KOPT-K1 (cell line): ENCODE results near the gene KCTD16.

ENCODE experiments used
- H3K27ac ChIP-seq: fragments of 200-600 bp; sonication (generic); 2 replicates; pipeline ENCODE4 v1.5.1; 2016; ENCODE audit warnings: antibody characterized with exemption, mild to moderate bottlenecking, low read depth, low read length; ENCODE audit not compliant: poor library complexity, severe bottlenecking
- H3K36me3 ChIP-seq: fragments of 200-600 bp; sonication (generic); 2 replicates; pipeline ENCODE4 v1.5.1; 2017; ENCODE audit warnings: antibody characterized with exemption, mild to moderate bottlenecking, low read length, moderate library complexity; ENCODE audit not compliant: insufficient read depth
- H3K9me3 ChIP-seq: fragments of 200-600 bp; sonication (generic); 2 replicates; pipeline ENCODE4 v1.5.1; 2017; ENCODE audit warnings: antibody characterized with exemption, low read length, mild to moderate bottlenecking; ENCODE audit not compliant: insufficient read depth, poor library complexity, severe bottlenecking

KCTD16 gene

GRCh38 chr5:144142139-144142823 is 28.4 kb upstream of the KCTD16 start:
- H3K9me3 ChIP-seq = no peaks in the 10 kb centered on the region
- no peaks in the 10 kb centered on the region for H3K36me3 ChIP-seq

DNA sequence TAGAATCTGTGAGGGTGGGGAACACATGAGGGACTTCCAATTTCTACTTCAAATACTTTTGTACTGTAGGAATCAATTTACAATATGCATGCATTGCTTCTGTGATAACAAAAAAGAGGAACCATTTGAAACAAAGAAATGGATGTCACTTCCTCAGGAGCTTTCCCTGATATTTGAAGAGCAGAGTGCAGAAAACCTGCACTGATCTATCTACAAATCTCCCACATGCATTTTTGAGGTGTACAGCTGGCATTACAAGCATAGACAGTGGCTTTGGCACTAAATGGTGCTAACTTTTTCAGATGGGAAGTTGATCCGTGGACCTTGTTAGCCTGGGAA is 27.9 kb upstream of the KCTD16 start:
- H3K9me3 ChIP-seq = no peaks in the 10 kb centered on the region
- H3K27ac ChIP-seq = no peak overlapping the region
- no peaks in the 10 kb centered on the region for H3K36me3 ChIP-seq

More at GRCh38 chr5:144142139-144142823, 28.4 kb upstream of the KCTD16 start:
- no peak overlapping the region for H3K27ac ChIP-seq

DNA sequence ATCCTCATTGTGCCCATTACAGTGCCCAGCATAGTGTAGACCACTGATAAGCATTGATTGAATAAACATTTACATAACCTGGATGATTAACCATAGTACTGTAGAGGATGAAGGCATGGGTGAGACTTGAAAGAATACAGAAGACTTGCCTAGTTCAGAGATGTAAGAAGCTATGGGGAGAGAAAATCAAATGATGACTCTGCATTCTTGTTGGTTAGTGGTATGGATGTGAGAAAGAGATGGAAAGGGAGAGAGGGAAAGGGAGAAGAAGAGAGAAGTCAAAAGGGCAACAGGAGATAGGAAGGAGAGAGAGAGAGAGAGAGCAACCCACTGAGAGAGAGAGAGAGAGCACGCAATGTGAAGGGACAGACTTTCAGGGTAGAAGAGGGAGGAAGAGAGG is 27.0 kb upstream of the KCTD16 start:
- H3K27ac ChIP-seq = no peak overlapping the region
- H3K36me3 ChIP-seq = no peaks in the 10 kb centered on the region
- H3K9me3 ChIP-seq = no peaks in the 10 kb centered on the region

- Histone ChIP-seq H3K9me3 (no peaks in the 10 kb centered on the region), H3K36me3 (no peaks in the 10 kb centered on the region), H3K27ac (no peak overlapping the region)
Measured at GRCh38 chr5:144144956-144145751, 25.5 kb upstream of the KCTD16 start.

DNA sequence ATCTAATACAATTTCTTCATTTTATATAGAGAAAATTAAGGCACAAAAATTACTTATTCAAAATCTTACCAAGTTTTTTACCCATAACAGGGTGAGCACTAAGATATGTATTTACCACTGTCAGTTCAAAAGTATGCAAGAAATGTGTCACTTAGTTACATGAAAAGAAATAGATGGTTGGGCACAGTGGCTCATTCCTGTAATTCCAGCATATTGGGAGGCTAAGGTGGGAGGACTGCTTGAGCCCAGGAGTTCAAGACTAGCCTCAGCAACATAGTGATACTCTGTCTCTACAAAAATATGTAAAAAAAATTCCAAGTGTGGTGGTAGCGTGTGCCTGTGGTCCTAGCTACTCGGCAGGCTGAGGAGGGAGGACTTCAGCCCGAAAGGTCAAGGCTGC is 19.6 kb upstream of the KCTD16 start:
- Histone ChIP-seq H3K27ac (no peak overlapping the region), H3K9me3 (no peaks in the 10 kb centered on the region), H3K36me3 (no peaks in the 10 kb centered on the region)

DNA sequence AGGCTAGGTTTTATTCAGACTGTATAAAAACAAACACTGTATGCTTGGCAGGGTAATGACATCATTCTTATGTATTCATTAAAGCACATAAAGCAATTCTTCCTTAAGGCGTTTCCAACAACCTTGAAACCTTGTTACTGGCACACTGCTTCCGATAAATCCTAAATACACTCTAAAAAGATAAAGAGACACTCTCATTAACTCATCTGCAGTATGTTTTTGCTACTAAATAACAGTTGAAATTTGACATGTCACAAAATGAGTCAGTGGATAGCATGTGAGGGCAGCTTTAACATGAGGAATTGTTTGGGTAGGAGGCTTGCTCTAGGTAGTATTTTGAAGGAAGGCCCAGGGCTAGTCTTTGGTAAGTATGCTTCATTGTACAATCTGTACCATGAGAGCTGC is 13.9 kb upstream of the KCTD16 start:
- Histone ChIP-seq H3K36me3 (peaks cover 48% of the 10 kb centered on the region), H3K27ac (no peak overlapping the region), H3K9me3 (no peaks in the 10 kb centered on the region)

DNA sequence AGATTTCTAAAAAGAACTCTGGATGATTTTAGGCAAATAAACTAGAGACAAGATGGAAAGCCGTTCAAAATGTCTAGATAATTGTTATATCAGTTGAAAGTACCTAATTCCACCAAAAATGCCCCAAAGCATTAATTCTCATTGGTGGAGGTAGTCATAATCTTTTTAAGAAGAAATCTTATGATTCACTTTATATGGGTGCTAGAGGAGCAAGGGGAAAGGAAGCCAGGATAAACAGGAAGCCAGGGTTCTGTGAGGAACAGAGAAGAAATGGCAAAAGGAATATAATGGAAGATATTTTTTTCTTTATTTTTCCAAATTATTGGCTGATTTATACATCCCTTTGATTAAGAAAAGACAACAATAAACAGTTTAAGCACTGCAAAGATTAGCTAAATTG is 8.0 kb upstream of the KCTD16 start:
- Histone ChIP-seq H3K27ac (no peak overlapping the region), H3K9me3 (no peaks in the 10 kb centered on the region), H3K36me3 (peaks cover 91% of the 10 kb centered on the region)

DNA sequence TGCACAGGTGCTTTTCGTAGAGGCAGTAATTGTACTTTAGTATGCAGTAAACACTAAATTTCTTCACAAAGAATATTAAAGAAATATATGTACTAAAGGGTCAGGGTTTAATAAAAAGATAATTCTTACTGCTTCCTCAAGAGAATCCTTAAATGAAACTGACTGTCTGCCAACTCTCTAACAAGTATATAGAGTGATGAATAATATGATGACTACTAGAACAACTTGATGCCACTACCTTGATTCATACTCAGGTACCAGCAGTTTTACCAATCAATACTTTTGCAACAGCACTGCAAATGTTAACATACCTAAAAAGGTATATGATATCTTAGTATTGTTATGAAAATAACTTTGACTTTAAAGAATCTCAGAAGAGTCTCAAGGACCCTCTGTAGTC is 4.0 kb upstream of the KCTD16 start:
- H3K36me3 ChIP-seq = peaks cover 58% of the 10 kb centered on the region

DNA sequence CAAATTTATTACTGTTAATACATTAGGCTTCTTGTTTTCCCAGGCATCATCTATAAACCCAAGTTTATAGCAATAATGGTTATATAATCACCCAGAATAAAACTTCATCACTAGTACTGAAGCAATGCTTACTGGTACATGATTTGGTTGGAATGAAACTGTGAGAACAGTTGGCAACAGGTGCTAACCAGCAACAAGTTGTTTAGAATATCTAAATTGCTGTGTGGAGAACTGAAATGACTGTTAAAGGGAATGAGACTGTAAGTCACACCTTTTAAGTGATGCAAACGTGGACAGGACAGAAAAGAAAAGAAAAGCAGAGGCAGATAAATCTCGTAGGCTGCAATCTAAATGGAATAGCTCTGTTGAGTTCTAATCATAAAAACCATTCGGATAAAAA is 2.7 kb upstream of the KCTD16 start:
- Histone ChIP-seq H3K9me3 (no peaks in the 10 kb centered on the region), H3K36me3 (peaks cover 45% of the 10 kb centered on the region)

More for the DNA sequence above, 4.0 kb upstream of the KCTD16 start:
- H3K27ac ChIP-seq = no peak overlapping the region
- no peaks in the 10 kb centered on the region for H3K9me3 ChIP-seq

DNA sequence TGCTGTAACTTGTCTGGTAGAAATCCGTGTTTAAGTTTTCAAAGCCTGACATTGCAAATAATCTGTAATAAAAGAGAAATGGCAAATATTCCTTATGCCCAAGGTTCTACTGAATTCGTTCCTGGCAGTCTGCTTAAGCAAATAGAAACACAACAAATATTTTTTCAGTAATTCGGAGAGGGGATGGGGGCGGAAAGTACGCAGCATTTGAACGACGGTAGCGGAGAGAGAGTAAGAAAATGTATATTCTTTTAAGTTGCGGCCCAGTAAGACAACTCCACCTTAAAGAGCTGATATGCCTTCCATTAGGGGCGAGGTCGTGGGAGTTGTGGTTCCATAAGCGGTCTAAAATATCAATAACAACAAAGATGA is 783 bp upstream of the KCTD16 start:
- H3K36me3 ChIP-seq = peaks cover 27% of the 10 kb centered on the region
- no peaks in the 10 kb centered on the region for H3K9me3 ChIP-seq
- peak overlapping the region; percentile 60 for H3K27ac ChIP-seq

More for the DNA sequence above, 2.7 kb upstream of the KCTD16 start:
- H3K27ac ChIP-seq = no peak overlapping the region

- H3K27ac ChIP-seq = no peak overlapping the region
- H3K9me3 ChIP-seq = no peaks in the 10 kb centered on the region
- H3K36me3 ChIP-seq = no peaks in the 10 kb centered on the region
Measured at GRCh38 chr5:144173766-144174165, 3.1 kb downstream of the KCTD16 start.

DNA sequence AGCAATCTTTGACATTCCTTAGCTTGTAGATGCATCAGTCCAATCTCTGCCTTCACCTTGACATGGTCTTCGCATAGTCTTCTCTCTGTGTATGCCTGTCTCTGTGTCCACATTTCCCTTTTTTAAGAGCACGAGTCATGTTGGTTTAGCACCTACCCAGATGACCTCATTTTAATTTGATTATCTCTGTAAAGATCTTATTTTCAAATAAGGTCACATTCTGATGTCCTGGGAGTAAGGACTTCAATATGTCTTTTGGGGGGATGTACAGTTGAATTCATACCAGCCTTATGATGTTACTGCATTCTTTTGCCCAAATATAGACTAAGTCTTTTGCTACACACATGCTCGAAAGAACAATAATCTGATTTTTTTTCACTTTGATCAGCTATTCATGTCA is 6.9 kb downstream of the KCTD16 start:
- no peaks in the 10 kb centered on the region for H3K9me3 ChIP-seq
- H3K27ac ChIP-seq = no peak overlapping the region
- no peaks in the 10 kb centered on the region for H3K36me3 ChIP-seq

DNA sequence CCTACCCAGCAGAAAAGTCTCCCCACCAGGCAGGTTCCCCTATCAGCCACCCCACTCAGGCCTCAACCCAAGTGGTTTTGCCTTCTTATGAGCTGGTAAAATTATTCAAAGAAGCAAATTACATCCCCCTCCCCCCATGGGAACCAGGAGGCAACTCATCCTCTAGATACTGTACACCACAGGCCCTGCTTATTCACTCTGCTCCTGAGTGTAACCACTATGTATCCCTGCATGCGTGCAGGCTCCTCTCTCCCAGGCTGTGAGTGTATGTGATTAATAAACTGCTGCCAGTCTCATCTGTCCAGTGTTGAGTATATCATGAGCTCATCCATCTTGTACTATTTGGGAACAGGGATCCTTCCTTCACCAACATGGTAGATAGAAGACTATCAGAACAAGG is 8.6 kb downstream of the KCTD16 start:
- Histone ChIP-seq H3K9me3 (no peaks in the 10 kb centered on the region), H3K36me3 (no peaks in the 10 kb centered on the region), H3K27ac (no peak overlapping the region)

- Histone ChIP-seq H3K9me3 (no peaks in the 10 kb centered on the region), H3K27ac (no peak overlapping the region), H3K36me3 (no peaks in the 10 kb centered on the region)
Measured at GRCh38 chr5:144183254-144183889, 12.7 kb downstream of the KCTD16 start.

- Histone ChIP-seq H3K27ac (peak overlapping the region; percentile 39), H3K9me3 (no peaks in the 10 kb centered on the region), H3K36me3 (no peaks in the 10 kb centered on the region)
Measured at GRCh38 chr5:144187699-144188294, 17.1 kb downstream of the KCTD16 start.
